HG03469 (cell line): ENCODE data around the gene PID1.

Source experiments
- ATAC-seq: cut with Tn5 transposase; IDR thresholded peaks from one replicate; pipeline ENCODE4 v1.9.1; 2021; ENCODE audit warnings: mild to moderate bottlenecking, moderate library complexity, moderate number of reproducible peaks; ENCODE audit not compliant: unreplicated experiment

Gene PID1

GRCh38 chr2:229037621-229038020, 233.5 kb downstream of the PID1 start:
- no peak for ATAC-seq

- no peak for ATAC-seq
These were observed 237.3 kb downstream of the PID1 start for GRCh38 chr2:229033816-229034215.

DNA sequence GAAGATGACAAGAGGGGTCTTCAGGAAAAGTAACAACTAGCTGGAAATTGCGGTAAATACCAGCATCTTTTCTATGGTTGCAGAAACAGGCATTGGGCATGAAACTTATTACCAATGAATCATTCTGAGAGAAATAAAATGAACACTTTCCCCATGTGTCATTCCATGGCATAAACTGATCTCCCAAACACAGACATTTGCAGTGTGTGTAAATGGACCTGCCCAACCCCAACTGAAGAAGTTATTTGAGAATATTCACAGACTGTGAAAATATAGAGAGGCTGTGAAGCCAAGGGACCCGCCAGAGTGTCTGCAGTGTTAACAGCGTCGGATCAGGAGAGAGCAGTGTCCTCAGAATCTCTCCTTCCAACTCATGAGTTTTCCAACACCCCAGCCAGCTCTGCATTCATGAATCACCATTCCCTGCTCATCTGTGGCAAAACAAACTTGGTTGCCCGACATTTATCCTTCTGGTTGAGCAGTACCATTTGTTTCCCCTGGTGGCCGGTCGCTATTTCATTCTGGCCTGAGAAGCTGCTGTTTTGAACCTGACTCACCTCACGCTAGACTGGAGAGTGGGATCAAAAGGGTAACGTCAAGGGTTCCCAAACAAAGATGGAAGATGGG, 238.4 kb downstream of the PID1 start:
- ATAC-seq: no peak

DNA sequence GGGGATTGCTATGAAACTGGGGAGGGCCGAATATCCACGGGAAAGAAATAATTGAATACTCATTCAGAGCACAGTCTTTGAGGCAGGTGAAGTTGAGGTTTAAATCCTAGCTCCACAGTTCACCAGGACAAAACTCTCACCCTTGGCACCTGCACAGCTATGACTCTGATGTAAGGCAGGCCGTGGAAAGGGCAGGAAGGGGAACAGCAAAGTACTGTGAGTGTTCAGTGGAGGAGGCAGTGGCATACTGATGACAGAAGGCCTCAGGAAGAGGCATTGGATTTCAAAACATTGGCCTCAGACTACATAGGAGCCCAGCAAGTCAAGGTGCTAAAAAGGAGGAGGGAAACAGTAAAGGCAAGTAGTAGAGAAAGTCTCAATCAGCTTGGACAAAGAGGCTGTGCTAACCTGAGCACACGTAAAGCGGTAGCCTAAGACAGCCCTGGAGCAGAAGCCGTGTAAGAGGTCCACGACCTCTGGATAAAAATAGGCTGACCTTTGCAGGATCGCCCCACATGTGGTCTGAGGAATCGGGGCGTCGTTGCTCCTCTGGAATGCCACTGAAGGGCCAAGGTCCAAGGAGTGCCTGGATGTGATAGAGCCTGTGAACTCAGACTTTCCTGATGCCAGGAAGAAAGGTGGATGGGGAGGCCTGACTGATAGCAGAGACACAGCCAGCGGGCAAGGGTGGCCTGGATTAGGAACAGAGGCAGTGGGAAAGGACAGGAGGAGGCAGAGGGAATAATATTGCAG, 243.6 kb downstream of the PID1 start:
- no peak for ATAC-seq

DNA sequence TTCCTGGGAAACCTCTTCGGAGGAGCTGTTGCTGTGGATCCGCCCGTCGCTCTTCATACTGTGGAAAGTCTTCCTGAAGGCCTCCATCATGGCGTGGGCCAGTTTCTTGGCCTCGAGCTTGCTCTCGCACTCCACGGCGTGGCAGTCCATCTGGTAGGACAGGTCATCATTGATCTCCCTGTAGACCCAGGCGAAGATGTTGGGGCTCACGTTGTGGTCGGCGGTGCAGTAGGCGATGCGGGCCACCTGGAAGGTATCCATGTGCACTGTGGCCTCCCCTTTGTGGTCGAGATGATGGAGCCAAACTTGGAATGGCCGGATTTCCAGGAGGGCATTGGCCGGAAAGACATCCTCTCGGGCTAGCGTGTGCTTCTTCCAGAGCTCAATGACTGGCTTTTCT, 245.4 kb downstream of the PID1 start:
- no peak for ATAC-seq

DNA sequence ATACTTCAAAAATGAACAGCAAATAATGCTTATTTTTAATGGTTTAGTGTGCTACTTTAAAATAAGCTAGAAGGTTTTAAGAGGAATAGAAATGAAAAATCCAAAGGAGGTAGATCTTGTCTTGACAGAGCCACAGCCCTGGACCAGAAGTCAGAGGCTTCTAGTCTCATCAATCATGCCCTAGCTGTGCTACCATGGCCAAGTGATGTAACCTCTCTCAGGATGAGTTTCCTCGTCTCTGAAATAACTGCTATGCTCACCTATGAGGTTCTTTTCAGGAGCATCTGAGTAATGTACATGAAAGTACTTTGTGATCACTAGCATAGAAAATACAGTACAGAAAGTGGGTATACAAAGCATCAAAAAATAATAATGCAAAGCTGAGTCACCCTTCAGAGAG, 248.4 kb downstream of the PID1 start:
- ATAC-seq: no peak

GRCh38 chr2:229022071-229022470, 249.0 kb downstream of the PID1 start:
- no peak for ATAC-seq

DNA sequence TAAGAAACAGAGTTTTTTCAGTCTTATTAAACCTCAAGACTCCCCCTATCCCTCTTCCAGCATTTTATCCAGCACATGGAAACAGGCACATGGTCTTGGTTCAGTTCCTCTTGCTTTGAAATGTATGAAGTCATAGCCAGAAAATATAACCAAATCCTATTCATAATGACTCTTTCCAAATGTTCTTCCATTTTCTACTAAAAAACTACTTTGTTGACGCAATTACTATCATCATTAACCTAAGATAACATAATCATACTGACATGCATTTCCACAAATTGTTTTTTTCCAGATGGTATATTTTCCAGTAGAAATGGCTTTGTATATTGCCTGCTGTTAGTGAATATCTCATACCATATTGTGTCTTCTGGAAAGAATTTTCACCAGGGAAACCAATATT, 261.3 kb downstream of the PID1 start:
- ATAC-seq: no peak

DNA sequence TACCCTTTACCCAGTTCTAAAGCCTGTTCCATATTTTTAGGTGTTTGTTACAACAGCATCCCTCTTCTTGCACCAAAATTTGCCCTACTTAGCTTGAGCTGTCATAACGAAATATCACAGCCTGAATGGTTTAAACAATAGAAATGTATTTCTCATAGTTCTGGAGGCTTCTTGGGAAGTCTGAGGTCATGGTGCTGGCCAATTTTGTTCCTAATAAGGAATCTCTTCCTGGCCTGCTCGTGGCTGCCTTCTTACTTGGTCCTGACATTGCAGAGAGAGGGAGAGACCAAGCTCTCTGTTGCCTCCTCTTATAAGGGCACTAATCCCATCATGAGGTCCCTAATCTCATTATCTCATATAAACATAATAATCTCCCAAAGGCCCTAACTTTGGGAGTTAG, 267.8 kb downstream of the PID1 start:
- no peak for ATAC-seq

DNA sequence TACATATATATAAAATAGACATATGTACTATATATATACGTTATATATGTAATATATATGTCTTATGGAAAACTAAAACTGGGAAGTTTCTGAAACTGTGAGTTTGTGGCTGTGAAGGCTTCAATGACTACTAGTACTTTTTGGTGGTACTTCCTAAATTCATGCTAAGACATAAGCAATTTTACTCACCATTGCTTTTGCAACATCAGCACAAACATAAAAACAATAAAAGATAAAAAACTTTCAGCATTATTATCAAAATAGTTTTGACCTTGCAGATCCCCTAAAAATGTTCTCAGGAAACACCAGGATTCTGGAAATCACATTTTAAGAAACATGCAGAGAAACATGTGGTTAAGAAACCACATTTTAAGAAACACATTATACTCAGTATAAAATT, 269.9 kb downstream of the PID1 start:
- ATAC-seq: no peak

GRCh38 chr2:228999326-228999725, 271.8 kb downstream of the PID1 start:
- no peak for ATAC-seq

- ATAC-seq: no peak
These were observed 282.3 kb downstream of the PID1 start for GRCh38 chr2:228988786-228989185.

DNA sequence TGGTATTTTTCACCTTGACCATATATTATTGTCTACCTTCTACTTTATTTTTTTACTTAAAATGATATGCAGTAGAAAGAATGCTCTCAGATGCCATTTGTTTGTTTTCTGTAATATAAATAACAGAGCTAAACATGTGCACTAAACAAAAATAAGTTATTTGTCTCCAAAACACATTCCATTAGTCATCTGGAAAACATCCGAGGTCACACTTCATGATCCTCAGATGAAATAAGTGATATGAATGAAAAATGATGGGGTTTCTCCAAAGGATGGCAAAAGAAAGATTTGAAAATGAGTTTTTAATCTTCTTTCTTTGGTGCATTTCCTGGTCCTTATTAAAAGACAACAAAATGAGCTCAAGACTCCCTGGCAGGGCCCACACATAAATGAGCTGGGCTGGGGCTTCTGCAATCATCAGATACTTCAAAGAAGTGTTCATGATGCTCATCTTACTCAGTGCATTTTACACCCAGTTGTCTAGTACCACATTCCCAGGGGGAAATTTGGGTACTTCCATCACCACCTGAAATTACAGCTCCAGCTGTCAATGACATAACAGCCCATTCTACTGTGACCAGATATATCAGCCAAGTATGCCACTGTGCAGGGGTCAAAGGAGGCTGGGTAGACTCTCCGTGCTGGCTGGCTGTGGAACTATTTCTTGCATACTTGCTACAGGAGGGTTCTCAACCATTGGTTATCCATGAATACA, 283.5 kb downstream of the PID1 start:
- no peak for ATAC-seq

DNA sequence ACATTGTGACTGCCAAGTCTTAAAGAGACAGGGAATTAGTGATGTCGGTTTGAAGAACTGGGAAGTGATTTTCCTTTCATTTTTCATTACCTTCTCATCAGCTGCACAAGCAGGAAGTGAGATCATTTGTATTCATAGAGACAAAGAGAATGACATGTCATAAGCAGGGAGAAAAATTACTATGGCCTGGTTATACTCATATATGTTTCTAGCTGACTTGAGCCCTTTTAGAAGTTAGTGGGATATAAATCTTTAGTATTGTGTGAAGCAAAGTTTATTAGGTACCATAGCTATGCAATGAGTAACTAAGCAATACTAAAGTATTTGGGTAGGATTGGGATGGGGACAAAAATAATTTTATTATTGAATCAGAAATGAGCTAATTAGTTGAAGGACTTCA, 284.1 kb downstream of the PID1 start:
- ATAC-seq: no peak

DNA sequence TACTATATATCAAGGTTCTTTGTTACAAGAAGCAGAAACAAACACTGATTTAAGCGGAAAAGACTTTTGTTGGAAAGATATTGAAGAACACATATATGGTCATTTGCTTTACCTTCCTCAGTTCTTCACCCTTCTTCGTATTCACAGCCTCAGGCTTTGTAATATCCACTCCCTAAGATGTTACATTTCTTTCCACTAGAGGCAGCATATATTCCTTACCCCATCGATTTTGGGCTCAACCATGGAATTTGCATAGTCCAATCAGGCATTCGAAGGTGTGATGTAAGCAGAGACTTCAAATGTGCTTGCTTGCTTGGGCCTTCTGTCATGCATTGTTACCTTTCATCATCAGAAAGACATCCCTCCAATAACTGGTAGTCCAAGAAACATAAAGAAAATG, 287.4 kb downstream of the PID1 start:
- no peak for ATAC-seq

- ATAC-seq: no peak
These were observed 296.9 kb downstream of the PID1 start for GRCh38 chr2:228974169-228974568.
